Ishikawa (cell line): ENCODE data around the gene HEATR5B.

Experiments
- CEBPB ChIP-seq: IDR thresholded peaks from 2 replicates; pipeline ENCODE4 v1.6.1; 2012
- CREB1 ChIP-seq: IDR thresholded peaks from 2 replicates; pipeline ENCODE4 v1.6.1; 2012; ENCODE audit warnings: low read depth
- EGR1 ChIP-seq: IDR thresholded peaks from 2 replicates; pipeline ENCODE4 v1.6.1; 2012
- EP300 ChIP-seq: IDR thresholded peaks from 2 replicates; pipeline ENCODE4 v1.6.1; 2012; ENCODE audit warnings: borderline replicate concordance
- MAX ChIP-seq: IDR thresholded peaks from 2 replicates; pipeline ENCODE4 v1.6.1; 2012
- RAD21 ChIP-seq: IDR thresholded peaks from 2 replicates; pipeline ENCODE4 v1.6.1; 2012; ENCODE audit warnings: low read depth
- REST ChIP-seq: IDR thresholded peaks from 2 replicates; pipeline ENCODE4 v1.6.1; 2012; ENCODE audit warnings: low read depth, mild to moderate bottlenecking
- TAF1 ChIP-seq: IDR thresholded peaks from 2 replicates; pipeline ENCODE4 v1.6.1; 2012; ENCODE audit warnings: low read depth, mild to moderate bottlenecking
- TEAD4 ChIP-seq: IDR thresholded peaks from 2 replicates; pipeline ENCODE4 v1.6.1; 2012

- no peak for TF ChIP-seq EP300
- TF ChIP-seq REST: no peak
- no peak for TF ChIP-seq CEBPB
- no peak for TF ChIP-seq RAD21
- no peak for TF ChIP-seq CREB1
- no peak for TF ChIP-seq MAX
- no peak for TF ChIP-seq TEAD4
- TF ChIP-seq EGR1: no peak
- TF ChIP-seq TAF1: no peak
These were observed 123.4 kb downstream of the HEATR5B start for GRCh38 chr2:36960773-36961172.
